ENCODE measurements around the gene FGF12. TPM values are rescaled to one million over a fixed set of nuclear protein-coding genes. Genes with fewer than 3 reads are reported as not detected.

FGF12 gene
- total RNA-seq, 1 donor from 2014 or later: 7.0 TPM

GRCh38 chr3:192302721-192303120 lies 424.6 kb downstream of the FGF12 start:
- peaks cover 3% of the 10 kb centered on the region for H3K27me3 Mint-ChIP-seq (ENCODE audit: insufficient read depth, low read depth)
- no peak overlapping the region for H3K4me3 ChIP-seq
- DNase-seq (ENCODE audit: low spot score): no peak

GRCh38 chr3:192299921-192300320 lies 427.4 kb downstream of the FGF12 start:
- Histone ChIP-seq H3K4me1 (peaks cover 5% of the 10 kb centered on the region), H3K79me2 (ENCODE audit: low read depth) (no peaks in the 10 kb centered on the region), H2AFZ (replicated peaks) (no peak overlapping the region), H3K4me2 (no peak overlapping the region), H3K4me3 (no peak overlapping the region), H3K9me3 (ENCODE audit: low read depth) (no peaks in the 10 kb centered on the region), H3K27ac (no peak overlapping the region), H3K9ac (no peak overlapping the region), H3F3A (ENCODE audit: low read depth) (no peaks in the 10 kb centered on the region), H3K36me3 (no peaks in the 10 kb centered on the region), H4K20me1 (ENCODE audit: low read depth) (no peaks in the 10 kb centered on the region), H3K27me3 (no peaks in the 10 kb centered on the region)
- peaks cover 3% of the 10 kb centered on the region for H3K27me3 Mint-ChIP-seq (ENCODE audit: insufficient read depth, low read depth)
- TF ChIP-seq EZH2 (IDR thresholded peaks at IDR 0.05): no peak
- no peak for TF ChIP-seq CTCF (IDR thresholded peaks at IDR 0.05)
- TF ChIP-seq EZH2phosphoT487 (IDR thresholded peaks at IDR 0.05): no peak
- H3K36me3 Mint-ChIP-seq: peaks cover 11% of the 10 kb centered on the region
- peaks cover 3% of the 10 kb centered on the region for H3K9me3 Mint-ChIP-seq
- no peak overlapping the region for H3K27ac Mint-ChIP-seq
- no peak for DNase-seq (ENCODE audit: low spot score)
- peaks cover 2% of the 10 kb centered on the region for H3K4me1 Mint-ChIP-seq
- no peak overlapping the region for H3K4me3 Mint-ChIP-seq

More at GRCh38 chr3:192302721-192303120, 424.6 kb downstream of the FGF12 start:
- no peak overlapping the region for H3K4me2 ChIP-seq
- peaks cover 3% of the 10 kb centered on the region for H3K9me3 Mint-ChIP-seq
- H3K36me3 Mint-ChIP-seq: peaks cover 13% of the 10 kb centered on the region
- no peak overlapping the region for H2AFZ ChIP-seq (replicated peaks)
- no peaks in the 10 kb centered on the region for H4K20me1 ChIP-seq (ENCODE audit: low read depth)
- peaks cover 5% of the 10 kb centered on the region for H3K4me1 ChIP-seq
- TF ChIP-seq EZH2 (IDR thresholded peaks at IDR 0.05) (no peak), CTCF (IDR thresholded peaks at IDR 0.05) (no peak), EZH2phosphoT487 (IDR thresholded peaks at IDR 0.05) (no peak)
- H3K27ac Mint-ChIP-seq: no peak overlapping the region
- H3K79me2 ChIP-seq (ENCODE audit: low read depth): no peaks in the 10 kb centered on the region
- peaks cover 2% of the 10 kb centered on the region for H3K4me1 Mint-ChIP-seq
- no peaks in the 10 kb centered on the region for H3K9me3 ChIP-seq (ENCODE audit: low read depth)
- H3K27ac ChIP-seq: no peak overlapping the region
- H3K9ac ChIP-seq: no peak overlapping the region
- no peaks in the 10 kb centered on the region for H3K27me3 ChIP-seq
- H3K4me3 Mint-ChIP-seq: no peak overlapping the region
- H3K36me3 ChIP-seq: no peaks in the 10 kb centered on the region
- no peaks in the 10 kb centered on the region for H3F3A ChIP-seq (ENCODE audit: low read depth)

- no peaks in the 10 kb centered on the region for H3K27me3 ChIP-seq
- no peaks in the 10 kb centered on the region for H3K36me3 ChIP-seq
- no peak overlapping the region for H3K27ac Mint-ChIP-seq
- H3K4me3 Mint-ChIP-seq: no peak overlapping the region
- no peak overlapping the region for H2AFZ ChIP-seq (replicated peaks)
- no peaks in the 10 kb centered on the region for H3K79me2 ChIP-seq (ENCODE audit: low read depth)
- H3K4me1 Mint-ChIP-seq: no peaks in the 10 kb centered on the region
- H3K27ac ChIP-seq: no peak overlapping the region
- peaks cover 5% of the 10 kb centered on the region for H3K9me3 Mint-ChIP-seq
- no peaks in the 10 kb centered on the region for H3F3A ChIP-seq (ENCODE audit: low read depth)
- TF ChIP-seq CTCF (IDR thresholded peaks at IDR 0.05) (no peak), EZH2 (IDR thresholded peaks at IDR 0.05) (no peak), EZH2phosphoT487 (IDR thresholded peaks at IDR 0.05) (no peak)
- H4K20me1 ChIP-seq (ENCODE audit: low read depth): no peaks in the 10 kb centered on the region
- H3K4me3 ChIP-seq: no peak overlapping the region
- peaks cover 18% of the 10 kb centered on the region for H3K36me3 Mint-ChIP-seq
- H3K4me1 ChIP-seq: no peaks in the 10 kb centered on the region
- no peak for DNase-seq (ENCODE audit: low spot score)
- peaks cover 3% of the 10 kb centered on the region for H3K27me3 Mint-ChIP-seq (ENCODE audit: insufficient read depth, low read depth)
- no peak overlapping the region for H3K9ac ChIP-seq
- H3K4me2 ChIP-seq: no peak overlapping the region
- H3K9me3 ChIP-seq (ENCODE audit: low read depth): no peaks in the 10 kb centered on the region
Observed at GRCh38 chr3:192296845-192297244, 430.5 kb downstream of the FGF12 start.
